Astrocyte (in vitro differentiated cells and primary cell): ENCODE data around the gene ZNF70. TPM values are rescaled to one million over a fixed set of nuclear protein-coding genes. Genes with fewer than 3 reads are reported as not detected.

ENCODE experiments used
- DNase-seq: peaks from one replicate; pipeline ENCODE4 v3.0.0-alpha.2; 2010; ENCODE audit warnings: low read depth
- FAIRE-seq: peaks from 2 replicates; lab custom pipeline; 2011; peaks lifted over from hg19 to GRCh38; lab: Jason Lieb, UNC
- H2AFZ ChIP-seq: 2 replicates; pipeline ENCODE4 v1.6.0; 2012; ENCODE audit warnings: low read depth, low read length, inconsistent platforms
- H3K27ac ChIP-seq: 2 replicates; pipeline ENCODE4 v1.5.1; 2011; ENCODE audit warnings: low read depth, low read length, inconsistent platforms
- H3K27me3 ChIP-seq: 2 replicates; pipeline ENCODE4 v1.6.0; 2011; ENCODE audit warnings: low read length, inconsistent platforms; ENCODE audit not compliant: insufficient read depth
- H3K36me3 ChIP-seq: 2 replicates; pipeline ENCODE4 v1.5.1; 2011; ENCODE audit warnings: low read length, inconsistent platforms; ENCODE audit not compliant: insufficient read depth
- H3K4me1 ChIP-seq: 2 replicates; pipeline ENCODE4 v1.5.1; 2011; ENCODE audit warnings: low read length, inconsistent platforms; ENCODE audit not compliant: insufficient read depth
- H3K4me2 ChIP-seq: 2 replicates; pipeline ENCODE4 v1.6.0; 2012; ENCODE audit warnings: low read length, inconsistent platforms
- H3K4me3 ChIP-seq: 2 replicates; pipeline ENCODE4 v1.5.1; 2011; ENCODE audit warnings: low read depth, mild to moderate bottlenecking, low read length, inconsistent platforms; ENCODE audit not compliant: insufficient read depth
- H3K79me2 ChIP-seq: 2 replicates; pipeline ENCODE4 v1.6.0; 2012; ENCODE audit warnings: mild to moderate bottlenecking, low read length, inconsistent platforms; ENCODE audit not compliant: insufficient read depth
- H3K9ac ChIP-seq: 2 replicates; pipeline ENCODE4 v1.6.0; 2012; ENCODE audit warnings: mild to moderate bottlenecking, low read length, inconsistent platforms
- H3K9me3 ChIP-seq: 2 replicates; pipeline ENCODE4 v1.5.1; 2012; ENCODE audit warnings: low read depth, mild to moderate bottlenecking, low read length, inconsistent platforms; ENCODE audit not compliant: insufficient read depth
- H4K20me1 ChIP-seq: 2 replicates; pipeline ENCODE4 v1.6.0; 2012; ENCODE audit warnings: low read length, inconsistent platforms; ENCODE audit not compliant: insufficient read depth
- H3K27ac Mint-ChIP-seq: one replicate; pipeline ENCODE4 v1.8.0; 2021; ENCODE audit warnings: mild to moderate bottlenecking, mixed read lengths; ENCODE audit not compliant: unreplicated experiment
- H3K27me3 Mint-ChIP-seq: one replicate; pipeline ENCODE4 v1.8.0; 2021; ENCODE audit warnings: low read depth, mixed read lengths; ENCODE audit not compliant: unreplicated experiment
- H3K36me3 Mint-ChIP-seq: one replicate; pipeline ENCODE4 v1.8.0; 2021; ENCODE audit warnings: low read depth, mixed read lengths; ENCODE audit not compliant: unreplicated experiment
- H3K4me1 Mint-ChIP-seq: one replicate; pipeline ENCODE4 v1.8.0; 2021; ENCODE audit warnings: low read depth, mixed read lengths; ENCODE audit not compliant: unreplicated experiment
- H3K4me3 Mint-ChIP-seq: one replicate; pipeline ENCODE4 v1.8.0; 2021; ENCODE audit warnings: mild to moderate bottlenecking, moderate library complexity, mixed read lengths; ENCODE audit not compliant: unreplicated experiment
- H3K9me3 Mint-ChIP-seq: one replicate; pipeline ENCODE4 v1.8.0; 2021; ENCODE audit warnings: mild to moderate bottlenecking, mixed read lengths; ENCODE audit not compliant: unreplicated experiment
- CTCF ChIP-seq: IDR thresholded peaks from 2 replicates; pipeline ENCODE4 v1.5.1; 2011; ENCODE audit warnings: low read depth, mild to moderate bottlenecking, inconsistent platforms, low read length, moderate library complexity; ENCODE audit not compliant: insufficient read depth
- EZH2 ChIP-seq: IDR thresholded peaks from 2 replicates; pipeline ENCODE4 v1.6.1; 2012; ENCODE audit warnings: mild to moderate bottlenecking, low read length, inconsistent platforms; ENCODE audit not compliant: insufficient read depth
- total RNA-seq: library from RNA; stranded (reverse); gene quantifications from 2 replicates; pipeline ENCODE4 v1.2.1, GENCODE V29; 2021

ZNF70 gene
- total RNA-seq, 1 donor from 2014 or later, result 8.8 TPM

DNA sequence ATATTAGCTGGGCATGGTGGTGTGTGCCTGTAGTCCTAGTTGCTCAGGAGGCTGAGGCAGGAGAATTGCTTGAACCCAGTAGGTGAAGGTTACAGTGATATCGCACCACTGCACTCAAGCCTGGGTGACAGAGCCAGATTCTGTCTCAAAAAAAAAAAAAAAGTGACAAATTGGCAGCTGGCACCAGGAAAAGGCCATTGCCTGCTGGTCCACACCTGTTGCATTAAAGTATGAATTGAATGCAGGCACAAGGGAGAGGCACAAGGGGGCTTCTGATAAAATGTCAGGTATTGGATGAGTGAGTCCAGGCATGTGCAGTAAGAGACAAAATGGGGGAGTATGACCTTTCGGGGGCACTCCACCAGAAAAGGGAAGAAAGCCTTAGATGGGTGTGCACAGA, 28.2 kb downstream of the ZNF70 start:
- Histone ChIP-seq H3K4me3 (no peak overlapping the region), H2AFZ (no peak overlapping the region), H3K9ac (no peak overlapping the region), H3K27ac (no peak overlapping the region), H3K79me2 (no peaks in the 10 kb centered on the region), H4K20me1 (no peaks in the 10 kb centered on the region), H3K4me2 (no peak overlapping the region), H3K36me3 (no peaks in the 10 kb centered on the region), H3K4me1 (no peaks in the 10 kb centered on the region), H3K9me3 (no peaks in the 10 kb centered on the region), H3K27me3 (no peaks in the 10 kb centered on the region)
- no peaks in the 10 kb centered on the region for H3K36me3 Mint-ChIP-seq
- no peak overlapping the region for H3K27ac Mint-ChIP-seq
- TF ChIP-seq EZH2 (no peak), CTCF (no peak)
- H3K4me1 Mint-ChIP-seq, result no peaks in the 10 kb centered on the region
- H3K27me3 Mint-ChIP-seq, result peaks cover 5% of the 10 kb centered on the region
- H3K9me3 Mint-ChIP-seq, result peaks cover 3% of the 10 kb centered on the region
- no peak overlapping the region for H3K4me3 Mint-ChIP-seq
- FAIRE-seq, result no peak
- no peak for DNase-seq

DNA sequence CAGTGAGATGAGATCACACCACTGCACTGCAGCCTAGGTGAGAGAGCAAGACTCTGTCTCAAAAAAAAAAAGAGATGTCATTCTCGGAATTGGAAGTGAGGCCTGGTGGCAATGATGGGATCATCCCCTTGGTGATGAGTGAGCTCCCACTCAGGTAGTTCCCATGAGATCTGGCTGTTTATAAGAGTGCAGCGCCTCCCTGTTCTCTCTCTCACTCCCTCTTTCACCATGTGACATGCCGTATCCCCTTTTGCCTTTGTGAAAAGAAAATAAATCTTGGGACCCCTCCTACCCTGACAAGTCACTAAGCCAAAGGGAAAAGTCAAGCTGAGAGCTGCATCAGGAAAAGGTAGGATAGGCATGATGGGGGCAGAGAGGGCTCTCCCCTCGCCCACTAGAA, 28.8 kb downstream of the ZNF70 start:
- Histone ChIP-seq H3K4me2 (no peak overlapping the region), H2AFZ (no peak overlapping the region), H3K9ac (no peak overlapping the region), H3K79me2 (no peaks in the 10 kb centered on the region), H3K27me3 (no peaks in the 10 kb centered on the region), H3K27ac (no peak overlapping the region), H3K4me1 (no peaks in the 10 kb centered on the region), H3K9me3 (no peaks in the 10 kb centered on the region), H3K36me3 (no peaks in the 10 kb centered on the region), H3K4me3 (no peak overlapping the region), H4K20me1 (no peaks in the 10 kb centered on the region)
- Mint-ChIP-seq H3K9me3 (peaks cover 3% of the 10 kb centered on the region), H3K27ac (no peak overlapping the region), H3K36me3 (no peaks in the 10 kb centered on the region), H3K4me1 (no peaks in the 10 kb centered on the region), H3K4me3 (no peak overlapping the region), H3K27me3 (peaks cover 5% of the 10 kb centered on the region)
- no peak for FAIRE-seq
- TF ChIP-seq EZH2 (no peak), CTCF (no peak)
- DNase-seq, result no peak

DNA sequence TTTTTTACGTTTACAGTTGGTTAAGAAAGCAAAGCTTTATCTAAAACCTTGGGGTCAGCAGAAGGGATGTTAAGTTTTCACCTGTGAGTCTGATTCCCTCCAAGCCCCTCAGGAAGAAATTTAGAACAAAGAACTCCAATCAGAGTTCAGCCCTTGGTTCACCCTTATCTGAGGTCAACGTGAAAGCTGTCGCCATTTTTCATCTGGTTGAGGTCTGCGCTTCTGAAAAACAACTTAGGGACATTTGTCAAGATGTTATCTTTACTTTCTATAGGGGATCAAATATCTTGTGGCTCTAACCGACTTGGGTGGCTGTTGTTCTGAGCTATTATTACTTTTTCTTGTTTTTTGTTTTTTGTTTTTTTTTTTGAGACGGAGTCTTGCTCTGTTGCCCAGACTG, 30.1 kb downstream of the ZNF70 start:
- H3K27me3 Mint-ChIP-seq, result peaks cover 1% of the 10 kb centered on the region
- no peaks in the 10 kb centered on the region for H3K4me1 Mint-ChIP-seq
- peaks cover 3% of the 10 kb centered on the region for H3K9me3 Mint-ChIP-seq
- H3K27me3 ChIP-seq, result no peaks in the 10 kb centered on the region
- no peak overlapping the region for H2AFZ ChIP-seq
- H3K79me2 ChIP-seq, result peaks cover 13% of the 10 kb centered on the region
- no peak overlapping the region for H3K9ac ChIP-seq
- no peak for TF ChIP-seq CTCF
- no peak for TF ChIP-seq EZH2
- no peaks in the 10 kb centered on the region for H3K9me3 ChIP-seq
- H3K36me3 Mint-ChIP-seq, result no peaks in the 10 kb centered on the region
- no peaks in the 10 kb centered on the region for H4K20me1 ChIP-seq
- H3K27ac Mint-ChIP-seq, result no peak overlapping the region
- no peaks in the 10 kb centered on the region for H3K36me3 ChIP-seq
- H3K4me1 ChIP-seq, result peaks cover 4% of the 10 kb centered on the region
- no peak overlapping the region for H3K27ac ChIP-seq
- FAIRE-seq (no peak), DNase-seq (no peak)
- no peak overlapping the region for H3K4me3 Mint-ChIP-seq
- H3K4me2 ChIP-seq, result no peak overlapping the region
- H3K4me3 ChIP-seq, result no peak overlapping the region
